DOHH2 (cell line): ENCODE data around the gene LMCD1.

Experiments used
- H3F3A ChIP-seq: fragments of 200-600 bp; sonication (generic), shearing (Covaris generic); 2 replicates; pipeline ENCODE4 v1.6.0; 2016; ENCODE audit warnings: antibody characterized with exemption, mild to moderate bottlenecking; ENCODE audit not compliant: control insufficient read depth, insufficient read depth
- H3K27ac ChIP-seq: fragments of 200-600 bp; sonication (generic); 2 replicates; pipeline ENCODE4 v1.5.1; 2014; ENCODE audit warnings: low read depth, mild to moderate bottlenecking, low read length, moderate library complexity
- H3K27me3 ChIP-seq: fragments of 200-600 bp; sonication (generic); 2 replicates; pipeline ENCODE4 v1.6.1; 2014; ENCODE audit warnings: mild to moderate bottlenecking, low read length, mixed read lengths; ENCODE audit not compliant: control insufficient read depth
- H3K36me3 ChIP-seq: fragments of 200-600 bp; sonication (generic); 2 replicates; pipeline ENCODE4 v1.6.1; 2014; ENCODE audit warnings: mild to moderate bottlenecking, low read length, moderate library complexity, mixed read lengths; ENCODE audit not compliant: control insufficient read depth
- H3K4me1 ChIP-seq: fragments of 200-600 bp; sonication (generic); 2 replicates; pipeline ENCODE4 v1.6.1; 2014; ENCODE audit warnings: mild to moderate bottlenecking, low read length, mixed read lengths; ENCODE audit not compliant: control insufficient read depth
- H3K4me2 ChIP-seq: fragments of 200-600 bp; sonication (generic); 2 replicates; pipeline ENCODE4 v1.6.0; 2014; ENCODE audit warnings: mild to moderate bottlenecking, low read length, moderate library complexity
- H3K4me3 ChIP-seq: fragments of 200-600 bp; sonication (generic); 2 replicates; pipeline ENCODE4 v1.5.1; 2014; ENCODE audit warnings: mild to moderate bottlenecking, low read length, mixed read lengths
- H3K79me2 ChIP-seq: fragments of 200-600 bp; sonication (generic); 2 replicates; pipeline ENCODE4 v1.6.1; 2014; ENCODE audit warnings: mild to moderate bottlenecking, low read length, mixed read lengths; ENCODE audit not compliant: control insufficient read depth
- H3K9me2 ChIP-seq: fragments of 200-600 bp; sonication (generic); replicated peaks from 2 replicates; pipeline ENCODE4 v1.6.1; 2014; ENCODE audit warnings: mild to moderate bottlenecking, low read length, mixed read lengths; ENCODE audit not compliant: control insufficient read depth
- H3K9me3 ChIP-seq: fragments of 200-600 bp; sonication (generic); 2 replicates; pipeline ENCODE4 v1.6.1; 2014; ENCODE audit warnings: antibody characterized with exemption, low read length, mixed read lengths; ENCODE audit not compliant: control insufficient read depth, insufficient read depth
- H4K20me1 ChIP-seq: fragments of 200-600 bp; sonication (generic); 2 replicates; pipeline ENCODE4 v1.6.0; 2014; ENCODE audit warnings: low read depth, mild to moderate bottlenecking, antibody characterized with exemption, low read length, moderate library complexity; ENCODE audit not compliant: control insufficient read depth, insufficient read depth
- EZH2phosphoT487 ChIP-seq: fragments of 200-600 bp; sonication (generic); IDR thresholded peaks from 2 replicates; pipeline ENCODE4 v1.6.1; 2017; ENCODE audit warnings: borderline replicate concordance, mild to moderate bottlenecking, antibody characterized with exemption, low read length, moderate library complexity, mixed read lengths
- TF ChIP-seq, protein P1 (sequence below): fragments of 200-600 bp; sonication (generic); IDR thresholded peaks from one replicate; pipeline ENCODE4 v1.5.1; 2014; ENCODE audit warnings: antibody characterized with exemption, mild to moderate bottlenecking, low read depth, low read length; ENCODE audit not compliant: poor library complexity, severe bottlenecking

Gene LMCD1

GRCh38 chr3:8607234-8608040, 105.8 kb downstream of the LMCD1 start:
- no peak overlapping the region for H3K4me2 ChIP-seq
- no peaks in the 10 kb centered on the region for H3K9me2 ChIP-seq
- H3K9me3 ChIP-seq: no peaks in the 10 kb centered on the region
- no peaks in the 10 kb centered on the region for H3K27me3 ChIP-seq
- H3K4me1 ChIP-seq: no peaks in the 10 kb centered on the region
- no peaks in the 10 kb centered on the region for H3F3A ChIP-seq
- H3K79me2 ChIP-seq: no peaks in the 10 kb centered on the region
- no peak overlapping the region for H3K27ac ChIP-seq
- no peak overlapping the region for H3K4me3 ChIP-seq
- H4K20me1 ChIP-seq: no peaks in the 10 kb centered on the region
- TF ChIP-seq, protein P1, sequence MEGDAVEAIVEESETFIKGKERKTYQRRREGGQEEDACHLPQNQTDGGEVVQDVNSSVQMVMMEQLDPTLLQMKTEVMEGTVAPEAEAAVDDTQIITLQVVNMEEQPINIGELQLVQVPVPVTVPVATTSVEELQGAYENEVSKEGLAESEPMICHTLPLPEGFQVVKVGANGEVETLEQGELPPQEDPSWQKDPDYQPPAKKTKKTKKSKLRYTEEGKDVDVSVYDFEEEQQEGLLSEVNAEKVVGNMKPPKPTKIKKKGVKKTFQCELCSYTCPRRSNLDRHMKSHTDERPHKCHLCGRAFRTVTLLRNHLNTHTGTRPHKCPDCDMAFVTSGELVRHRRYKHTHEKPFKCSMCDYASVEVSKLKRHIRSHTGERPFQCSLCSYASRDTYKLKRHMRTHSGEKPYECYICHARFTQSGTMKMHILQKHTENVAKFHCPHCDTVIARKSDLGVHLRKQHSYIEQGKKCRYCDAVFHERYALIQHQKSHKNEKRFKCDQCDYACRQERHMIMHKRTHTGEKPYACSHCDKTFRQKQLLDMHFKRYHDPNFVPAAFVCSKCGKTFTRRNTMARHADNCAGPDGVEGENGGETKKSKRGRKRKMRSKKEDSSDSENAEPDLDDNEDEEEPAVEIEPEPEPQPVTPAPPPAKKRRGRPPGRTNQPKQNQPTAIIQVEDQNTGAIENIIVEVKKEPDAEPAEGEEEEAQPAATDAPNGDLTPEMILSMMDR: no peak
- TF ChIP-seq EZH2phosphoT487: no peak
- H3K36me3 ChIP-seq: no peaks in the 10 kb centered on the region

DNA sequence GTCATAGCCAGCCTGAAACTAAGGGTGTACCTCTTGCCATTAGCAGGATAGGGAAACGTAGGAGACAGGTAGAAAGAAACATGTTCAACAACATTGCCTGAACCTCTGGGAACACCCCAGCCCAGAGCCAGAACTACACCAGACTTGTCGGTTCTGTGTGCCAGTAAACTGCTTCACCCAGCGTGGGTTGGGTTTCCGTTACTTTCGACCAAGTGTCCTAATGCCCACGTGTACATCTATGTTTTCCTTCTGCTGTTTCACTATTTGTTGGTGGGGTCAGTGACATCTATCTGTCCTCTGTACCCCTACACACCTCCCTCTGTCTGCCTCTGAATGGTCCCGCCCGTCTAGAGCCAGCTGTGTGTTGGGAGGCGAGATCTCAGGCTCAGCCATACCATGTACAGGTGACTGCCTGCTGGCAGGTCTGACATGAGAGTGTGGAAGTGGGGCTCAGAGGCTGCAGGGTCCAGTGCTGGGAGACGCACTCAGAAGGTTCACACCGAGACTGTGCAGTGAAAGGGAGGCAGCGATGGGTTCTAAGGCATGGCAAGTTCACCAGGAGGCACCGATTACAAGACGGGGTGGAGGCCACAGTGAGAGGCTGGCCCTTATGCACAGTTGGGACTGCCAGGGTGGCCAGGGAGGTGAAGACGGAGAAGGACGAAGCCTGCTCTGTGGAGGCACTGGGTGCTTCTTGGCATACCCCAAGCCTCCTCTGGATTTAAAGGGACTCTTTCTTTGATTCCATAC, 106.6 kb downstream of the LMCD1 start:
- no peak for TF ChIP-seq EZH2phosphoT487
- TF ChIP-seq, protein P1: no peak
- Histone ChIP-seq H3K4me1 (no peaks in the 10 kb centered on the region), H3K4me3 (no peak overlapping the region), H3K4me2 (no peak overlapping the region), H4K20me1 (no peaks in the 10 kb centered on the region), H3F3A (no peaks in the 10 kb centered on the region), H3K79me2 (no peaks in the 10 kb centered on the region), H3K36me3 (no peaks in the 10 kb centered on the region), H3K27ac (no peak overlapping the region), H3K9me2 (no peaks in the 10 kb centered on the region), H3K27me3 (no peaks in the 10 kb centered on the region), H3K9me3 (no peaks in the 10 kb centered on the region)

- TF ChIP-seq EZH2phosphoT487: no peak
- TF ChIP-seq, protein P1: no peak
Observed at GRCh38 chr3:8608791-8609467, 107.3 kb downstream of the LMCD1 start.

More at GRCh38 chr3:8608791-8609467, 107.3 kb downstream of the LMCD1 start:
- Histone ChIP-seq H3K36me3 (no peaks in the 10 kb centered on the region), H3K27me3 (no peaks in the 10 kb centered on the region), H3K9me3 (no peaks in the 10 kb centered on the region), H3K79me2 (no peaks in the 10 kb centered on the region), H3F3A (no peaks in the 10 kb centered on the region), H3K4me2 (no peak overlapping the region), H4K20me1 (no peaks in the 10 kb centered on the region), H3K9me2 (no peaks in the 10 kb centered on the region), H3K4me1 (no peaks in the 10 kb centered on the region), H3K4me3 (no peak overlapping the region), H3K27ac (no peak overlapping the region)
